IMR-90 (cell line): Measurements from ENCODE around the gene CNBD2. TPM values are rescaled to one million over a fixed set of nuclear protein-coding genes. Genes with fewer than 3 reads are reported as not detected.

Source experiments
- ATAC-seq: fragments of 200-7000 bp; cut with Tn5 transposase; 2 replicates; pipeline ENCODE4 v1.9.1; 2020; ENCODE audit warnings: low read depth, mild to moderate bottlenecking, moderate library complexity
- BruUV-seq: library from RNA; stranded (reverse); fragments of 400-500 nt; replicated peaks from 2 replicates; lab custom pipeline; 2021; lab: Mats Ljungman, UMichigan
- CTCF ChIA-PET: fragments of 300-600 bp; formaldehyde crosslinking; extraction: SDS; loops from one replicate; lab custom pipeline; 2021; ENCODE audit warnings: antibody characterized with exemption; lab: Yijun Ruan, JAX
- POLR2A ChIA-PET: fragments of 300-600 bp; sonication (Branson Sonifier 250); formaldehyde crosslinking; loops from one replicate; lab custom pipeline; 2022; ENCODE audit warnings: antibody characterized with exemption; ENCODE audit not compliant: unreplicated experiment; lab: Charles Lee
- DNase-seq: peaks from one replicate; pipeline ENCODE4 v3.0.0; 2013
- H2AFZ ChIP-seq: replicated peaks from 2 replicates; pipeline ENCODE3; 2013; ENCODE audit warnings: low read length, mild to moderate bottlenecking; ENCODE audit not compliant: poor library complexity
- H2AK5ac ChIP-seq: 2 replicates; pipeline ENCODE4 v1.6.1; 2013; ENCODE audit warnings: low read depth, low read length, inconsistent platforms
- H2AK9ac ChIP-seq: replicated peaks from 2 replicates; pipeline ENCODE3; 2013; ENCODE audit warnings: mild to moderate bottlenecking, low read depth, low read length, moderate library complexity; ENCODE audit not compliant: poor library complexity
- H2BK120ac ChIP-seq: 2 replicates; pipeline ENCODE4 v1.6.1; 2013; ENCODE audit warnings: low read depth, low read length, inconsistent platforms
- H2BK15ac ChIP-seq: 3 replicates; pipeline ENCODE4 v1.6.1; 2013; ENCODE audit warnings: low read depth, low read length, inconsistent platforms
- H2BK20ac ChIP-seq: 2 replicates; pipeline ENCODE4 v1.6.1; 2013; ENCODE audit warnings: low read depth, mild to moderate bottlenecking, inconsistent platforms, low read length, moderate library complexity
- H2BK5ac ChIP-seq: 2 replicates; pipeline ENCODE4 v1.6.1; 2013; ENCODE audit warnings: mild to moderate bottlenecking, low read depth, low read length, inconsistent platforms; ENCODE audit not compliant: poor library complexity, severe bottlenecking
- H3K14ac ChIP-seq: replicated peaks from 2 replicates; pipeline ENCODE4 v1.6.1; 2013; ENCODE audit warnings: low read depth, low read length, inconsistent platforms
- H3K18ac ChIP-seq: 2 replicates; pipeline ENCODE4 v1.6.1; 2013; ENCODE audit warnings: low read depth, low read length, control low read depth
- H3K23ac ChIP-seq: 2 replicates; pipeline ENCODE4 v1.6.1; 2013; ENCODE audit warnings: low read depth, low read length, inconsistent platforms
- H3K27ac ChIP-seq: 2 replicates; pipeline ENCODE4 v1.5.1; 2013; ENCODE audit warnings: mild to moderate bottlenecking, control low read depth, low read length; ENCODE audit not compliant: insufficient read depth
- H3K27me3 ChIP-seq: 2 replicates; pipeline ENCODE4 v1.6.1; 2013; ENCODE audit warnings: low read length; ENCODE audit not compliant: control insufficient read depth, insufficient read depth
- H3K36me3 ChIP-seq: 2 replicates; pipeline ENCODE4 v1.6.1; 2013; ENCODE audit warnings: low read length, mixed read lengths; ENCODE audit not compliant: control insufficient read depth, insufficient read depth
- H3K4ac ChIP-seq: 2 replicates; pipeline ENCODE4 v1.6.1; 2013; ENCODE audit warnings: low read depth, low read length, inconsistent platforms
- H3K4me1 ChIP-seq: 2 replicates; pipeline ENCODE4 v1.6.1; 2013; ENCODE audit warnings: low read length, mixed read lengths; ENCODE audit not compliant: control insufficient read depth, insufficient read depth
- H3K4me2 ChIP-seq: 2 replicates; pipeline ENCODE4 v1.6.1; 2013; ENCODE audit warnings: low read depth, mild to moderate bottlenecking, control low read depth, low read length, moderate library complexity
- H3K4me3 ChIP-seq: 2 replicates; pipeline ENCODE4 v1.5.1; 2013; ENCODE audit warnings: low read depth, mild to moderate bottlenecking, control low read depth, low read length, moderate library complexity; ENCODE audit not compliant: insufficient read depth
- H3K56ac ChIP-seq: 2 replicates; pipeline ENCODE4 v1.6.1; 2013; ENCODE audit warnings: low read length, inconsistent platforms; ENCODE audit not compliant: insufficient read depth; ENCODE audit errors: extremely low read depth
- H3K79me1 ChIP-seq, 2 experiments: 2 replicates each; pipeline ENCODE4 v1.6.1; 2013; ENCODE audit warnings: low read length in 2 of 2, inconsistent platforms in 1 of 2, low read depth in 1 of 2
- H3K9ac ChIP-seq: 2 replicates; pipeline ENCODE4 v1.6.1; 2013; ENCODE audit warnings: low read depth, low read length, control low read depth
- H3K9me1 ChIP-seq: 2 replicates; pipeline ENCODE4 v1.6.1; 2013; ENCODE audit warnings: low read length, inconsistent platforms; ENCODE audit not compliant: insufficient read depth
- H3K9me3 ChIP-seq: 2 replicates; pipeline ENCODE4 v1.6.1; 2013; ENCODE audit warnings: low read length; ENCODE audit not compliant: control insufficient read depth, insufficient read depth
- H4K20me1 ChIP-seq: 2 replicates; pipeline ENCODE4 v1.6.1; 2013; ENCODE audit warnings: low read length, inconsistent platforms; ENCODE audit not compliant: insufficient read depth
- H4K5ac ChIP-seq: 2 replicates; pipeline ENCODE4 v1.6.1; 2013; ENCODE audit warnings: mild to moderate bottlenecking, low read depth, low read length, control low read depth
- H4K8ac ChIP-seq, 2 experiments: 2 replicates each; pipeline ENCODE4 v1.6.1; 2013; ENCODE audit warnings: low read depth in 2 of 2, low read length in 2 of 2, control low read depth in 1 of 2, inconsistent platforms in 1 of 2
- H4K91ac ChIP-seq: 2 replicates; pipeline ENCODE4 v1.6.1; 2013; ENCODE audit warnings: low read depth, low read length, inconsistent platforms; ENCODE audit not compliant: insufficient read depth
- BHLHE40 ChIP-seq: fragments of 150-350 bp; IDR thresholded peaks from 2 replicates; pipeline ENCODE4 v1.6.1; 2016; ENCODE audit warnings: mild to moderate bottlenecking, low read depth, low read length
- CTCF ChIP-seq: conservative IDR thresholded peaks from 2 replicates; pipeline ENCODE4 v1.5.1; 2012; ENCODE audit warnings: mild to moderate bottlenecking, low read depth, low read length, improper control_type of control experiment
- ELK1 ChIP-seq: fragments of 150-350 bp; IDR thresholded peaks from 2 replicates; pipeline ENCODE4 v1.6.1; 2016; ENCODE audit warnings: low read depth, mild to moderate bottlenecking, low read length, moderate library complexity, borderline replicate concordance
- MAFK ChIP-seq: IDR thresholded peaks from 2 replicates; pipeline ENCODE4 v1.6.1; 2012; ENCODE audit warnings: low read depth, low read length, improper control_type of control experiment
- RFX5 ChIP-seq: IDR thresholded peaks from 2 replicates; pipeline ENCODE4 v1.8.0; 2012; ENCODE audit warnings: low read depth, mild to moderate bottlenecking, low read length, moderate library complexity
- WGBS, 2 experiments: methylation state at CpG; one replicate each; pipeline versions ENCODE4 v1.1.5 to v1.1.7; 2013; ENCODE audit warnings: missing lambda C conversion rate in 2 of 2; ENCODE audit not compliant: insufficient read length in 1 of 2; ENCODE audit errors: extremely low coverage in 2 of 2; 5-methylcytosine and 5-hydroxymethylcytosine counted together
- dilution Hi-C: fragments of 300-500 bp; cut with HindIII; formaldehyde crosslinking; loops from one replicate; pipeline ENCODE4 v1.14.3; 2018; ENCODE audit warnings: low sequenced_read_pairs; ENCODE audit not compliant: unreplicated experiment
- in situ Hi-C: fragments of 300-500 bp; cut with MboI; formaldehyde crosslinking; loops from 3 replicates; pipeline ENCODE4 v1.14.3; 2019; ENCODE audit warnings: low sequenced_read_pairs, inconsistent platforms, mixed read lengths
- intact Hi-C: fragments of 100-400 bp; cut with micrococcal nuclease; formaldehyde crosslinking; loops from 2 replicates; pipeline ENCODE4 v1.10.0; 2022
- polyA plus RNA-seq, 3 experiments: library from polyadenylated mRNA; depleted of rRNA; stranded (reverse); fragments of >200 nt; gene quantifications; 2 replicates each; pipeline ENCODE4 v1.2.3, GENCODE V29; 2012; ENCODE audit warnings: low replicate concordance in 1 of 3
- total RNA-seq: library from RNA; depleted of rRNA; stranded (reverse); fragments of >200 nt; gene quantifications from 2 replicates; pipeline ENCODE4 v1.2.3, GENCODE V29; 2012
- TF ChIP-seq, protein P1 (sequence below): fragments of 150-350 bp; IDR thresholded peaks from 2 replicates; pipeline ENCODE4 v1.6.1; 2017; ENCODE audit warnings: mild to moderate bottlenecking, antibody characterized with exemption, low read length, low read depth

The CNBD2 gene
- total and polyA plus RNA-seq, 2 of the 4 experiments (the other 2 are of a cell fraction) = 0.90 to 1.7 TPM

DNA sequence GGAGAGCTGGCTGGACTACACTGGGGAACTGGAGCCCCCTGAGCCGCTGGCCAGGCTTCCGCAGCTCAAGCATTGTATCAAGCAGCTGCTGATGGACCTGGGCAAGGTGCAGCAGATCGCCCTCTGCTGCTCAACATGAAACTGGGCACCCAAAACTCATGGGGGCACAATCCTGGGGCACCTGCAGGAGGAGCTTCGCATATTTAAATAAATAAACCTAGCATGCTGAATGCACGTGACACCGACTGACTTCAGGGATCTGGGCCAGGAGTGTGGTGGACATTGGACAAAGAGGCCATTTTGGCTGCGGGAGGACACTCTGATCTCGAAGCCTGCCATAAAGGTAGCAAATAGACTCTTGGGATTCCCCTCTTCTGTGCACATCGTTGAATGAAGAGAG, 20.9 kb upstream of the CNBD2 start:
- Histone ChIP-seq H2BK15ac (no peak overlapping the region), H3K4me3 (no peak overlapping the region), H2BK20ac (no peak overlapping the region), H4K8ac (no peak overlapping the region), H3K56ac (no peak overlapping the region), H3K79me1 (peaks cover 0 to 40% of the 10 kb centered on the region in 2 experiments; a peak in 3 of 4 replicates), H3K27ac (peak overlapping the region; percentile 26; the same call in 1 of the 2 replicates), H3K9me3 (no peaks in the 10 kb centered on the region), H3K4me1 (peaks cover 4% of the 10 kb centered on the region), H3K36me3 (peaks cover 20% of the 10 kb centered on the region), H2AK5ac (0 out of 2 replicates have a peak overlapping the region, but pooled peaks have one; percentile 49), H3K27me3 (no peaks in the 10 kb centered on the region), H3K14ac (no peak overlapping the region), H2BK120ac (no peak overlapping the region), H4K91ac (no peak overlapping the region), H4K20me1 (peaks cover 7% of the 10 kb centered on the region), H3K9ac (no peak overlapping the region), H2BK5ac (peak overlapping the region; percentile 24), H3K9me1 (peaks cover 9% of the 10 kb centered on the region), H3K4me2 (no peak overlapping the region), H2AK9ac (no peak overlapping the region), H3K18ac (no peak overlapping the region), H3K23ac (no peak overlapping the region), H4K5ac (no peak overlapping the region), H2AFZ (no peak overlapping the region), H3K4ac (no peak overlapping the region)
- TF ChIP-seq, protein P1, sequence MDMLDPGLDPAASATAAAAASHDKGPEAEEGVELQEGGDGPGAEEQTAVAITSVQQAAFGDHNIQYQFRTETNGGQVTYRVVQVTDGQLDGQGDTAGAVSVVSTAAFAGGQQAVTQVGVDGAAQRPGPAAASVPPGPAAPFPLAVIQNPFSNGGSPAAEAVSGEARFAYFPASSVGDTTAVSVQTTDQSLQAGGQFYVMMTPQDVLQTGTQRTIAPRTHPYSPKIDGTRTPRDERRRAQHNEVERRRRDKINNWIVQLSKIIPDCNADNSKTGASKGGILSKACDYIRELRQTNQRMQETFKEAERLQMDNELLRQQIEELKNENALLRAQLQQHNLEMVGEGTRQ = no peak
- no peak for TF ChIP-seq BHLHE40
- no peak for TF ChIP-seq MAFK
- 0 out of 2 replicates have a peak, but pooled peaks have one; percentile 24 for TF ChIP-seq CTCF
- TF ChIP-seq RFX5 = no peak
- no peak for TF ChIP-seq ELK1
- DNase-seq (peak; percentile 4), ATAC-seq (no peak; the same call in 1 of the 2 replicates)
- POLR2A ChIA-PET = no interaction called here
- CTCF ChIA-PET = interaction anchor here (0.7 kb wide), 1 partner anchor 46 kb away, joined by 3 read pairs; no protein-coding TSS in a partner anchor
- dilution Hi-C loops (no loop called here), in situ Hi-C loops (no loop called here), intact Hi-C loops (no loop called here)
- 72% methylated on average over 3 of the region's 9 CpGs; no CpG with 5 or more reads in 1 of the 2 experiments for WGBS, 2 experiments
- BruUV-seq = no TSS peak
